Brain microvascular endothelial cell (primary cell): ENCODE results near the gene CYP4V2.

Source experiments
- DNase-seq: peaks from one replicate; pipeline ENCODE4 v3.0.0-alpha.2; 2020
- H3K27ac ChIP-seq: fragments of 250-450 bp; sonication (Bioruptor Pico); 2 replicates; pipeline ENCODE4 v1.5.1; 2020; ENCODE audit warnings: mild to moderate bottlenecking, moderate library complexity
- H3K27me3 ChIP-seq: fragments of 250-450 bp; sonication (Bioruptor Pico); replicated peaks from 2 replicates; pipeline ENCODE4 v1.5.1; 2020; ENCODE audit warnings: mild to moderate bottlenecking
- H3K36me3 ChIP-seq: fragments of 250-450 bp; sonication (Bioruptor Pico); replicated peaks from 2 replicates; pipeline ENCODE4 v1.5.1; 2020; ENCODE audit warnings: mild to moderate bottlenecking
- H3K4me3 ChIP-seq: 2 replicates; pipeline ENCODE4 v1.5.1; 2011; ENCODE audit warnings: low read depth, mild to moderate bottlenecking, control low read depth, low read length, moderate library complexity
- CTCF ChIP-seq: IDR thresholded peaks from 2 replicates; pipeline ENCODE4 v1.5.1; 2011; ENCODE audit warnings: low read depth, mild to moderate bottlenecking, moderate library complexity, low read length, control low read depth, inconsistent platforms; ENCODE audit errors: missing control alignments
- in situ Hi-C: cut with HindIII; loops from 2 replicates; pipeline ENCODE4 v1.10.0; 2017; ENCODE audit warnings: low sequenced_read_pairs, low pct_ligation_motif_present

Gene CYP4V2

GRCh38 chr4:186191200-186192065 is at the start of gene CYP4V2:
Gene CYP4V2 (plus strand): TSS chr4:186191567. CDS start chr4:186191824, 257 bp downstream.
- Histone ChIP-seq H3K27me3 (no peaks in the 10 kb centered on the region), H3K27ac (peak within 1 kb of the TSS; percentile 52), H3K36me3 (no peaks in the 10 kb centered on the region), H3K4me3 (peak within 1 kb of the TSS; percentile 80)
- peak; percentile 19 for TF ChIP-seq CTCF
- peak; percentile 43 for DNase-seq
- in situ Hi-C loops, result no loop called here

GRCh38 chr4:186144198-186144945 is 47.0 kb upstream of the CYP4V2 start:
- Histone ChIP-seq H3K27me3 (no peaks in the 10 kb centered on the region), H3K36me3 (no peaks in the 10 kb centered on the region), H3K4me3 (peak overlapping the region; percentile 60), H3K27ac (no peak overlapping the region)
- peak; percentile 48 for TF ChIP-seq CTCF
- in situ Hi-C loops, result no loop called here
- DNase-seq, result peak; percentile 52

GRCh38 chr4:186144946-186145569 is 46.3 kb upstream of the CYP4V2 start:
- no peaks in the 10 kb centered on the region for H3K27me3 ChIP-seq
- H3K36me3 ChIP-seq, result no peaks in the 10 kb centered on the region
- H3K4me3 ChIP-seq, result peak overlapping the region; percentile 60
- TF ChIP-seq CTCF, result no peak
- no peak overlapping the region for H3K27ac ChIP-seq
- peak; percentile 46 for DNase-seq
- in situ Hi-C loops, result no loop called here

GRCh38 chr4:186146458-186146857 is 44.9 kb upstream of the CYP4V2 start:
- no peak for TF ChIP-seq CTCF
- no peaks in the 10 kb centered on the region for H3K27me3 ChIP-seq
- in situ Hi-C loops, result no loop called here

GRCh38 chr4:186148336-186148975 is 42.9 kb upstream of the CYP4V2 start:
- in situ Hi-C loops, result no loop called here
- Histone ChIP-seq H3K36me3 (no peaks in the 10 kb centered on the region), H3K27me3 (no peaks in the 10 kb centered on the region), H3K4me3 (no peak overlapping the region), H3K27ac (no peak overlapping the region)
- no peak for TF ChIP-seq CTCF
- no peak for DNase-seq

More at GRCh38 chr4:186146458-186146857, 44.9 kb upstream of the CYP4V2 start:
- Histone ChIP-seq H3K27ac (no peak overlapping the region), H3K4me3 (no peak overlapping the region), H3K36me3 (no peaks in the 10 kb centered on the region)
- DNase-seq, result no peak
